ENCODE results near the gene TRIM2. TPM values are rescaled to one million over a fixed set of nuclear protein-coding genes. Genes with fewer than 3 reads are reported as not detected.

The TRIM2 gene
- total RNA-seq, 5 donors from 2014 or later (not counting 1 experiment from before 2014, with no cell fraction given), result 3.5 to 8.4 (median 4.4) TPM

DNA sequence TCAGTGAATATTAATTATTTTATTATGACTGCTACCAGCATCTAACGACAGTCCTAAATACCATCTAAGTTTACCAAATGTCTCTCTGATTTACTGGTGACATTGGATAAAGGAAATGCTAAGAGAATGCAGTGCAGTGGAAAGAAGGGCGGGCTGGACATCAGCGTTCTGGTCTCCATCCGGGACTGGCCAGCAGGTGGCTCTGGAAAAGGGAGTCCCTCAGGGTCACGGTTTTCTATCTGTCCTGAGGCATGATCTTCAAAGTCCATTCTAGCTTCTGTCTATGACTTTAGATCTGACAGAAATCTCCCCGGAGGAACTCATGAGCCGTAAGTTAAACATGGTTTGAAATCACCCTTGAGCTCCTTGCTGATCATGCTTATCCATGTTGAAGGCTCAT lies 3.3 kb downstream of the TRIM2 start:
- no peak overlapping the region for H3K27ac ChIP-seq (ENCODE audit: low read length)
- no peaks in the 10 kb centered on the region for H3K36me3 Mint-ChIP-seq
- no peak overlapping the region for H3K27ac Mint-ChIP-seq
- CTCF ChIA-PET, result no interaction called here
- H3K9me3 ChIP-seq, result no peaks in the 10 kb centered on the region
- H3K4me3 Mint-ChIP-seq, result no peak overlapping the region
- H3K4me1 ChIP-seq (ENCODE audit: control insufficient read depth in 1 of 2, extremely low read depth in 1 of 2, insufficient read depth in 2 of 2, low read length in 2 of 2), result peaks cover 9 to 28% of the 10 kb centered on the region in 2 experiments
- 76% methylated on average over 3 of the region's 7 CpGs for whole genome bisulfite sequencing (ENCODE audit: insufficient coverage)
- no peak for DNase-seq
- POLR2A ChIA-PET, result no interaction called here
- H3K36me3 ChIP-seq (ENCODE audit: control insufficient read depth in 2 of 2, extremely low read depth in 1 of 2, insufficient read depth in 1 of 2, low read length in 1 of 2), result no peaks in the 10 kb centered on the region
- H3K27me3 Mint-ChIP-seq, result no peaks in the 10 kb centered on the region
- no peaks in the 10 kb centered on the region for H3K9me3 Mint-ChIP-seq
- ATAC-seq (replicated peaks in 1 of 4), result no peak
- H3K4me3 ChIP-seq (ENCODE audit: control insufficient read depth in 1 of 2, extremely low read depth in 1 of 2, low read length in 1 of 2), result no peak overlapping the region
- H3K4me1 Mint-ChIP-seq, result peaks cover 27 to 33% (median 28%) of the 10 kb centered on the region in 3 donors
- H3K27me3 ChIP-seq (replicated peaks in 1 of 2; ENCODE audit: control insufficient read depth in 2 of 2, extremely low read depth in 1 of 2, insufficient read depth in 2 of 2, low read length in 1 of 2), result peaks cover 0 to 5% of the 10 kb centered on the region in 2 experiments

DNA sequence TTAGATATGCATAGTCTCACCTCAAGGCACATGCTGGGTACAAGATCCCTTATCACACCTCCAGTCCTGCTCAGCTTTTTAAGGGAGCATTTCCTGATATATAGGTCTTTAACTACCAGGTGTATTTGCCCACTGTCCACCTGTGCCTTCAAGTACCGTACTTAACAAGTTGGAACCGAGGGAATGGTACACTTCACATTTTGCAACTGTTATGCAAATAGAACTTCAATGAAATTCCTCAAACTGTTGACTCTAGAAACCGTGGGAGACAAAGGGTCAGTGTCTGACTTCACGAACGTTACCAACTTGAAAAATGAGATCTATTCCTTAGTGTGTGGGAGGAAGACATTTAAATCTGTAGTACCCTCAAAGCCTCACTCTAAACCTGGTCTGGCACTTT lies 5.2 kb downstream of the TRIM2 start:
- CTCF ChIA-PET, result interaction anchor here in 1 of 2 donors (0.5 kb wide), 1 partner anchor 266 kb away, joined by 3 read pairs; no protein-coding TSS in a partner anchor
- ATAC-seq (replicated peaks in 1 of 4), result no peak
- H3K27me3 Mint-ChIP-seq, result no peaks in the 10 kb centered on the region

GRCh38 chr4:153210727-153211126 lies 6.5 kb downstream of the TRIM2 start:
- ATAC-seq (replicated peaks in 1 of 4) (no peak), DNase-seq (no peak)
- H3K4me1 Mint-ChIP-seq, result peaks cover 14 to 15% (median 15%) of the 10 kb centered on the region in 3 donors
- H3K27ac ChIP-seq (ENCODE audit: low read length), result no peak overlapping the region
- no peaks in the 10 kb centered on the region for H3K36me3 Mint-ChIP-seq
- POLR2A ChIA-PET, result no interaction called here
- H3K36me3 ChIP-seq (ENCODE audit: control insufficient read depth in 2 of 2, extremely low read depth in 1 of 2, insufficient read depth in 1 of 2, low read length in 1 of 2), result no peaks in the 10 kb centered on the region
- no peak overlapping the region for H3K27ac Mint-ChIP-seq
- H3K4me3 ChIP-seq (ENCODE audit: control insufficient read depth in 1 of 2, extremely low read depth in 1 of 2, low read length in 1 of 2), result no peak overlapping the region
- CTCF ChIA-PET, result no interaction called here
- no peak overlapping the region for H3K4me3 Mint-ChIP-seq
- H3K9me3 Mint-ChIP-seq, result no peaks in the 10 kb centered on the region
- no peaks in the 10 kb centered on the region for H3K9me3 ChIP-seq
- no CpG with 5 or more reads among the region's 1 CpG for WGBS (ENCODE audit: insufficient coverage)
- H3K27me3 Mint-ChIP-seq, result no peaks in the 10 kb centered on the region
- H3K27me3 ChIP-seq (replicated peaks in 1 of 2; ENCODE audit: control insufficient read depth in 2 of 2, extremely low read depth in 1 of 2, insufficient read depth in 2 of 2, low read length in 1 of 2), result peaks cover 0 to 2% of the 10 kb centered on the region in 2 experiments
- H3K4me1 ChIP-seq (ENCODE audit: control insufficient read depth in 1 of 2, extremely low read depth in 1 of 2, insufficient read depth in 2 of 2, low read length in 2 of 2), result peaks cover under 1 to 11% of the 10 kb centered on the region in 2 experiments

More for the DNA sequence above, 5.2 kb downstream of the TRIM2 start:
- no peak overlapping the region for H3K27ac ChIP-seq (ENCODE audit: low read length)
- H3K4me1 ChIP-seq (ENCODE audit: control insufficient read depth in 1 of 2, extremely low read depth in 1 of 2, insufficient read depth in 2 of 2, low read length in 2 of 2), result peaks cover 8 to 24% of the 10 kb centered on the region in 2 experiments
- Mint-ChIP-seq H3K4me3 (no peak overlapping the region), H3K4me1 (peaks cover 27 to 28% (median 27%) of the 10 kb centered on the region in 3 donors), H3K27ac (no peak overlapping the region), H3K9me3 (no peaks in the 10 kb centered on the region), H3K36me3 (no peaks in the 10 kb centered on the region)
- peaks cover 0 to 5% of the 10 kb centered on the region in 2 experiments for H3K27me3 ChIP-seq (replicated peaks in 1 of 2; ENCODE audit: control insufficient read depth in 2 of 2, extremely low read depth in 1 of 2, insufficient read depth in 2 of 2, low read length in 1 of 2)
- 100% methylated on average over 2 of the region's 5 CpGs for WGBS (ENCODE audit: insufficient coverage)
- no peak for DNase-seq
- H3K4me3 ChIP-seq (ENCODE audit: control insufficient read depth in 1 of 2, extremely low read depth in 1 of 2, low read length in 1 of 2), result no peak overlapping the region
- no peaks in the 10 kb centered on the region for H3K9me3 ChIP-seq
- H3K36me3 ChIP-seq (ENCODE audit: control insufficient read depth in 2 of 2, extremely low read depth in 1 of 2, insufficient read depth in 1 of 2, low read length in 1 of 2), result no peaks in the 10 kb centered on the region
- POLR2A ChIA-PET, result no interaction called here

GRCh38 chr4:153211986-153212728 lies 7.9 kb downstream of the TRIM2 start:
- POLR2A ChIA-PET, result no interaction called here
- Mint-ChIP-seq H3K27ac (no peak overlapping the region), H3K27me3 (no peaks in the 10 kb centered on the region), H3K4me1 (peaks cover 0 to 15% (median 5%) of the 10 kb centered on the region in 3 donors), H3K4me3 (no peak overlapping the region), H3K36me3 (no peaks in the 10 kb centered on the region), H3K9me3 (no peaks in the 10 kb centered on the region)
- Histone ChIP-seq H3K27me3 (replicated peaks in 1 of 2; ENCODE audit: control insufficient read depth in 2 of 2, extremely low read depth in 1 of 2, insufficient read depth in 2 of 2, low read length in 1 of 2) (no peaks in the 10 kb centered on the region), H3K4me1 (ENCODE audit: control insufficient read depth in 1 of 2, extremely low read depth in 1 of 2, insufficient read depth in 2 of 2, low read length in 2 of 2) (peaks cover 0 to under 1% of the 10 kb centered on the region in 2 experiments), H3K9me3 (no peaks in the 10 kb centered on the region), H3K4me3 (ENCODE audit: control insufficient read depth in 1 of 2, extremely low read depth in 1 of 2, low read length in 1 of 2) (no peak overlapping the region), H3K36me3 (ENCODE audit: control insufficient read depth in 2 of 2, extremely low read depth in 1 of 2, insufficient read depth in 1 of 2, low read length in 1 of 2) (no peaks in the 10 kb centered on the region), H3K27ac (ENCODE audit: low read length) (no peak overlapping the region)
- CTCF ChIA-PET, result no interaction called here
- no peak for DNase-seq
- WGBS (ENCODE audit: insufficient coverage), result 88% methylated on average over 2 of the region's 5 CpGs
- no peak for ATAC-seq (replicated peaks in 1 of 4)

GRCh38 chr4:153212736-153213135 lies 8.5 kb downstream of the TRIM2 start:
- H3K9me3 Mint-ChIP-seq, result no peaks in the 10 kb centered on the region
- H3K4me1 ChIP-seq (ENCODE audit: control insufficient read depth in 1 of 2, extremely low read depth in 1 of 2, insufficient read depth in 2 of 2, low read length in 2 of 2), result no peaks in the 10 kb centered on the region
- H3K4me1 Mint-ChIP-seq, result peaks cover 0 to 15% (median 5%) of the 10 kb centered on the region in 3 donors
- DNase-seq (no peak), ATAC-seq (replicated peaks in 1 of 4) (no peak)
- no peaks in the 10 kb centered on the region for H3K36me3 Mint-ChIP-seq
- H3K27me3 Mint-ChIP-seq, result no peaks in the 10 kb centered on the region
- ChIA-PET CTCF (interaction anchor here in 1 of 2 donors (0.5 kb wide), 1 partner anchor 226 kb away, joined by 6 read pairs; no protein-coding TSS in a partner anchor), POLR2A (no interaction called here)
- H3K27ac Mint-ChIP-seq, result peak overlapping the region in 1 of 2 donors; percentile 12
- H3K36me3 ChIP-seq (ENCODE audit: control insufficient read depth in 2 of 2, extremely low read depth in 1 of 2, insufficient read depth in 1 of 2, low read length in 1 of 2), result no peaks in the 10 kb centered on the region
- no peak overlapping the region for H3K4me3 ChIP-seq (ENCODE audit: control insufficient read depth in 1 of 2, extremely low read depth in 1 of 2, low read length in 1 of 2)
- no peaks in the 10 kb centered on the region for H3K27me3 ChIP-seq (replicated peaks in 1 of 2; ENCODE audit: control insufficient read depth in 2 of 2, extremely low read depth in 1 of 2, insufficient read depth in 2 of 2, low read length in 1 of 2)
- H3K9me3 ChIP-seq, result no peaks in the 10 kb centered on the region
- WGBS (ENCODE audit: insufficient coverage), result 60% methylated on average over 1 of the region's 1 CpG
- H3K27ac ChIP-seq (ENCODE audit: low read length), result no peak overlapping the region
- no peak overlapping the region for H3K4me3 Mint-ChIP-seq

GRCh38 chr4:153215921-153216320 lies 11.7 kb downstream of the TRIM2 start:
- Mint-ChIP-seq H3K27ac (no peak overlapping the region), H3K9me3 (no peaks in the 10 kb centered on the region), H3K4me1 (peaks cover 0 to 15% (median 5%) of the 10 kb centered on the region in 3 donors), H3K36me3 (no peaks in the 10 kb centered on the region), H3K4me3 (no peak overlapping the region), H3K27me3 (no peaks in the 10 kb centered on the region)
- ATAC-seq (replicated peaks in 1 of 4), result no peak
- no peaks in the 10 kb centered on the region for H3K27me3 ChIP-seq (replicated peaks in 1 of 2; ENCODE audit: control insufficient read depth in 2 of 2, extremely low read depth in 1 of 2, insufficient read depth in 2 of 2, low read length in 1 of 2)
- H3K4me3 ChIP-seq (ENCODE audit: control insufficient read depth in 1 of 2, extremely low read depth in 1 of 2, low read length in 1 of 2), result no peak overlapping the region
- H3K9me3 ChIP-seq, result no peaks in the 10 kb centered on the region
- ChIA-PET POLR2A (no interaction called here), CTCF (no interaction called here)
- H3K36me3 ChIP-seq (ENCODE audit: control insufficient read depth in 2 of 2, extremely low read depth in 1 of 2, insufficient read depth in 1 of 2, low read length in 1 of 2), result no peaks in the 10 kb centered on the region
- no peak overlapping the region for H3K27ac ChIP-seq (ENCODE audit: low read length)
- no peaks in the 10 kb centered on the region for H3K4me1 ChIP-seq (ENCODE audit: control insufficient read depth in 1 of 2, extremely low read depth in 1 of 2, insufficient read depth in 2 of 2, low read length in 2 of 2)
- DNase-seq, result no peak
